HL-60 (cell line): ENCODE data around the gene ADD3.

Source experiments
- DNase-seq, 2 experiments: peaks; one replicate each; pipeline ENCODE4 v3.0.0-alpha.2; 2010 to 2020; ENCODE audit warnings: low read depth in 1 of 2, low spot score in 1 of 2
- H3K27ac ChIP-seq: fragments of 250-450 bp; sonication (Bioruptor Pico); replicated peaks from 2 replicates; pipeline ENCODE4 v1.5.1; 2020; ENCODE audit warnings: mild to moderate bottlenecking, moderate library complexity
- H3K27me3 ChIP-seq: fragments of 250-450 bp; sonication (Bioruptor Pico); 2 replicates; pipeline ENCODE4 v1.5.1; 2021; ENCODE audit warnings: mild to moderate bottlenecking, moderate library complexity; ENCODE audit not compliant: insufficient read depth, poor library complexity, severe bottlenecking
- H3K4me3 ChIP-seq: replicated peaks from 2 replicates; pipeline ENCODE4 v1.5.1; 2011; ENCODE audit warnings: mild to moderate bottlenecking, control low read depth, low read length; ENCODE audit not compliant: insufficient read depth
- CTCF ChIP-seq: IDR thresholded peaks from one replicate; pipeline ENCODE4 v1.5.1; 2011; ENCODE audit warnings: low read length, control low read depth, inconsistent platforms; ENCODE audit not compliant: insufficient read depth
- GABPA ChIP-seq: IDR thresholded peaks from 2 replicates; pipeline ENCODE4 v1.6.1; 2012; ENCODE audit warnings: low read depth
- POLR2AphosphoS5 ChIP-seq: IDR thresholded peaks from 2 replicates; pipeline ENCODE4 v1.6.1; 2012; ENCODE audit warnings: low read depth
- REST ChIP-seq: IDR thresholded peaks from 2 replicates; pipeline ENCODE4 v1.6.1; 2012; ENCODE audit warnings: low read depth; ENCODE audit not compliant: insufficient replicate concordance
- SPI1 ChIP-seq: IDR thresholded peaks from 2 replicates; pipeline ENCODE4 v1.6.1; 2012; ENCODE audit warnings: low read depth, mild to moderate bottlenecking, borderline replicate concordance

ADD3 gene

GRCh38 chr10:110005719-110006118, 2.1 kb upstream of the ADD3 start:
- H3K27ac ChIP-seq = no peak overlapping the region
- H3K4me3 ChIP-seq = no peak overlapping the region
- TF ChIP-seq SPI1 (no peak), POLR2AphosphoS5 (no peak), REST (no peak), CTCF (no peak), GABPA (no peak)
- no peak for DNase-seq
- no peaks in the 10 kb centered on the region for H3K27me3 ChIP-seq

- Histone ChIP-seq H3K4me3 (no peak overlapping the region), H3K27me3 (no peaks in the 10 kb centered on the region), H3K27ac (no peak overlapping the region)
- TF ChIP-seq REST (no peak), POLR2AphosphoS5 (no peak), SPI1 (no peak), GABPA (no peak), CTCF (no peak)
- no peak for DNase-seq
Measured at GRCh38 chr10:110006358-110007160, 1.2 kb upstream of the ADD3 start.

- H3K27ac ChIP-seq = peak overlapping the region; percentile 31; the same call in 1 of the 2 replicates
- no peaks in the 10 kb centered on the region for H3K27me3 ChIP-seq
- peak overlapping the region; percentile 97 for H3K4me3 ChIP-seq
- no peak for TF ChIP-seq GABPA
- no peak for TF ChIP-seq CTCF
- no peak for TF ChIP-seq SPI1
- TF ChIP-seq REST = no peak
- no peak for TF ChIP-seq POLR2AphosphoS5
- DNase-seq = no peak
Measured at GRCh38 chr10:110007161-110007700, 553 bp upstream of the ADD3 start.
